Panc1 (cell line): ENCODE measurements around the gene ZBTB9. TPM values are rescaled to one million over a fixed set of nuclear protein-coding genes. Genes with fewer than 3 reads are reported as not detected.

ENCODE experiments used
- ATAC-seq: fragments of 200-7000 bp; cut with Tn5 transposase; 2 replicates; pipeline ENCODE4 v1.9.1; 2020; ENCODE audit warnings: mild to moderate bottlenecking, moderate library complexity
- BruUV-seq: library from RNA; stranded (reverse); fragments of 400-500 nt; replicated peaks from 2 replicates; lab custom pipeline; 2021; lab: Mats Ljungman, UMichigan
- CTCF ChIA-PET: fragments of 300-600 bp; sonication (Branson Sonifier 250); formaldehyde crosslinking; loops from one replicate; lab custom pipeline; 2022; ENCODE audit warnings: antibody characterized with exemption; lab: Charles Lee
- POLR2A ChIA-PET: fragments of 300-600 bp; sonication (Branson Sonifier 250); formaldehyde crosslinking; loops from one replicate; lab custom pipeline; 2022; ENCODE audit warnings: antibody characterized with exemption; lab: Charles Lee
- DNase-seq: peaks from one replicate; pipeline ENCODE4 v3.0.0-alpha.2; 2010; ENCODE audit warnings: low read depth, low spot score
- H3K27ac ChIP-seq: 2 replicates; pipeline ENCODE4 v1.5.1; 2011; ENCODE audit warnings: mild to moderate bottlenecking, low read length, inconsistent platforms
- H3K27me3 ChIP-seq: fragments of 200-500 bp; sonication (Bioruptor generic); 2 replicates; pipeline ENCODE4 v1.6.0; 2014; ENCODE audit warnings: low read length, inconsistent platforms; ENCODE audit not compliant: control insufficient read depth, insufficient read depth
- H3K36me3 ChIP-seq: fragments of 200-500 bp; sonication (Bioruptor generic); 2 replicates; pipeline ENCODE4 v1.5.1; 2014; ENCODE audit warnings: inconsistent platforms, mild to moderate bottlenecking, low read length, moderate library complexity; ENCODE audit not compliant: control insufficient read depth, insufficient read depth
- H3K4me1 ChIP-seq: 2 replicates; pipeline ENCODE4 v1.5.1; 2011; ENCODE audit warnings: inconsistent platforms, mild to moderate bottlenecking, low read length, moderate library complexity; ENCODE audit not compliant: control insufficient read depth, insufficient read depth
- H3K4me3 ChIP-seq, 2 experiments: 2 replicates each; pipeline ENCODE4 v1.5.1; 2011 to 2012; ENCODE audit warnings: low read depth in 2 of 2, low read length in 2 of 2, mild to moderate bottlenecking in 2 of 2, inconsistent platforms in 1 of 2, moderate library complexity in 1 of 2
- H3K9me3 ChIP-seq: fragments of 200-500 bp; sonication (Bioruptor generic); 2 replicates; pipeline ENCODE4 v1.5.1; 2014; ENCODE audit warnings: low read depth, mild to moderate bottlenecking, inconsistent platforms, low read length, moderate library complexity; ENCODE audit not compliant: control insufficient read depth, insufficient read depth
- POLR2AphosphoS5 ChIP-seq: IDR thresholded peaks from 2 replicates; pipeline ENCODE4 v1.6.1; 2012; ENCODE audit warnings: mild to moderate bottlenecking, low read depth, low read length, moderate library complexity
- SIN3A ChIP-seq: IDR thresholded peaks from 2 replicates; pipeline ENCODE4 v1.6.1; 2012; ENCODE audit warnings: low read depth, mild to moderate bottlenecking, low read length, moderate library complexity, borderline replicate concordance; ENCODE audit not compliant: insufficient read depth
- TCF7L2 ChIP-seq: IDR thresholded peaks from 2 replicates; pipeline ENCODE4 v1.6.1; 2011; ENCODE audit warnings: mild to moderate bottlenecking, low read depth, low read length, inconsistent platforms
- in situ Hi-C: cut with HindIII; loops from 2 replicates; pipeline ENCODE4 v1.10.0; 2016; ENCODE audit warnings: low sequenced_read_pairs, low pct_unique_long_range_greater_than_20kb
- intact Hi-C: fragments of 100-400 bp; cut with micrococcal nuclease; formaldehyde crosslinking; loops from one replicate; pipeline ENCODE4 v1.10.0; 2022; ENCODE audit not compliant: unreplicated experiment
- total RNA-seq: library from RNA; stranded (reverse); gene quantifications from one replicate; pipeline ENCODE4 v1.2.1, GENCODE V29; 2021; ENCODE audit not compliant: unreplicated experiment
- TF ChIP-seq, protein P1 (sequence below): fragments of 450-650 bp; IDR thresholded peaks from 2 replicates; pipeline ENCODE4 v1.5.1; 2017; ENCODE audit warnings: mild to moderate bottlenecking
- TF ChIP-seq, protein P2 (sequence below), 2 experiments: IDR thresholded peaks; 2 replicates each; pipeline ENCODE4 v1.6.1; 2011 to 2012; ENCODE audit warnings: low read depth in 2 of 2, control low read depth in 1 of 2, low read length in 1 of 2, mild to moderate bottlenecking in 1 of 2, moderate library complexity in 1 of 2; ENCODE audit not compliant: insufficient read depth in 1 of 2

Gene ZBTB9
- total RNA-seq, 1 experiment from 2014 or later: 17.6 TPM

DNA sequence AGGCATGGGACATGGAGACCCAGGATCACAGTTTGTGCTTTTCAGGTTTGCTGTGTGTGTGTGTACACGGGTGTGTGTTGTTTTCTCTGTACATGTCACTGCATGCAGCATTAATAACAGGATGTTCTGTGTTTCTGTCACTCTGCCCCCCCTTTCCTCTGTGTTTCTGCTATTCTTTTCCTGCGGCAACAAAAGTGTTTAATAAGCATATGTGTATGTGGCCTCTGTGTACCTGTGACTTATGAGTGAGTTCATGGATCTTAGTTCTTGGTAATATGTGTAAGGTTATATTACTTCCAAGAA, 24.7 kb upstream of the ZBTB9 start:
- no peak overlapping the region for H3K4me3 ChIP-seq
- in situ Hi-C loops: no loop called here
- ATAC-seq (no peak), DNase-seq (no peak)
- ChIA-PET POLR2A (no interaction called here), CTCF (no interaction called here)
- H3K27me3 ChIP-seq: no peaks in the 10 kb centered on the region
- BruUV-seq: no TSS peak
- no peak overlapping the region for H3K27ac ChIP-seq
- no peaks in the 10 kb centered on the region for H3K36me3 ChIP-seq
- TF ChIP-seq, protein P1, sequence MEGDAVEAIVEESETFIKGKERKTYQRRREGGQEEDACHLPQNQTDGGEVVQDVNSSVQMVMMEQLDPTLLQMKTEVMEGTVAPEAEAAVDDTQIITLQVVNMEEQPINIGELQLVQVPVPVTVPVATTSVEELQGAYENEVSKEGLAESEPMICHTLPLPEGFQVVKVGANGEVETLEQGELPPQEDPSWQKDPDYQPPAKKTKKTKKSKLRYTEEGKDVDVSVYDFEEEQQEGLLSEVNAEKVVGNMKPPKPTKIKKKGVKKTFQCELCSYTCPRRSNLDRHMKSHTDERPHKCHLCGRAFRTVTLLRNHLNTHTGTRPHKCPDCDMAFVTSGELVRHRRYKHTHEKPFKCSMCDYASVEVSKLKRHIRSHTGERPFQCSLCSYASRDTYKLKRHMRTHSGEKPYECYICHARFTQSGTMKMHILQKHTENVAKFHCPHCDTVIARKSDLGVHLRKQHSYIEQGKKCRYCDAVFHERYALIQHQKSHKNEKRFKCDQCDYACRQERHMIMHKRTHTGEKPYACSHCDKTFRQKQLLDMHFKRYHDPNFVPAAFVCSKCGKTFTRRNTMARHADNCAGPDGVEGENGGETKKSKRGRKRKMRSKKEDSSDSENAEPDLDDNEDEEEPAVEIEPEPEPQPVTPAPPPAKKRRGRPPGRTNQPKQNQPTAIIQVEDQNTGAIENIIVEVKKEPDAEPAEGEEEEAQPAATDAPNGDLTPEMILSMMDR: no peak
- TF ChIP-seq, protein P2, sequence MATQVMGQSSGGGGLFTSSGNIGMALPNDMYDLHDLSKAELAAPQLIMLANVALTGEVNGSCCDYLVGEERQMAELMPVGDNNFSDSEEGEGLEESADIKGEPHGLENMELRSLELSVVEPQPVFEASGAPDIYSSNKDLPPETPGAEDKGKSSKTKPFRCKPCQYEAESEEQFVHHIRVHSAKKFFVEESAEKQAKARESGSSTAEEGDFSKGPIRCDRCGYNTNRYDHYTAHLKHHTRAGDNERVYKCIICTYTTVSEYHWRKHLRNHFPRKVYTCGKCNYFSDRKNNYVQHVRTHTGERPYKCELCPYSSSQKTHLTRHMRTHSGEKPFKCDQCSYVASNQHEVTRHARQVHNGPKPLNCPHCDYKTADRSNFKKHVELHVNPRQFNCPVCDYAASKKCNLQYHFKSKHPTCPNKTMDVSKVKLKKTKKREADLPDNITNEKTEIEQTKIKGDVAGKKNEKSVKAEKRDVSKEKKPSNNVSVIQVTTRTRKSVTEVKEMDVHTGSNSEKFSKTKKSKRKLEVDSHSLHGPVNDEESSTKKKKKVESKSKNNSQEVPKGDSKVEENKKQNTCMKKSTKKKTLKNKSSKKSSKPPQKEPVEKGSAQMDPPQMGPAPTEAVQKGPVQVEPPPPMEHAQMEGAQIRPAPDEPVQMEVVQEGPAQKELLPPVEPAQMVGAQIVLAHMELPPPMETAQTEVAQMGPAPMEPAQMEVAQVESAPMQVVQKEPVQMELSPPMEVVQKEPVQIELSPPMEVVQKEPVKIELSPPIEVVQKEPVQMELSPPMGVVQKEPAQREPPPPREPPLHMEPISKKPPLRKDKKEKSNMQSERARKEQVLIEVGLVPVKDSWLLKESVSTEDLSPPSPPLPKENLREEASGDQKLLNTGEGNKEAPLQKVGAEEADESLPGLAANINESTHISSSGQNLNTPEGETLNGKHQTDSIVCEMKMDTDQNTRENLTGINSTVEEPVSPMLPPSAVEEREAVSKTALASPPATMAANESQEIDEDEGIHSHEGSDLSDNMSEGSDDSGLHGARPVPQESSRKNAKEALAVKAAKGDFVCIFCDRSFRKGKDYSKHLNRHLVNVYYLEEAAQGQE (IDR thresholded peaks at IDR 0.05; ENCODE audit: insufficient read depth in 1 of 2, low read depth in 2 of 2, low read length in 1 of 2): no peak
- TF ChIP-seq SIN3A: no peak
- no peak for TF ChIP-seq POLR2AphosphoS5
- no peak for TF ChIP-seq TCF7L2
- peaks cover 36% of the 10 kb centered on the region for H3K4me1 ChIP-seq
- H3K9me3 ChIP-seq: no peaks in the 10 kb centered on the region
- intact Hi-C loops: no loop called here

DNA sequence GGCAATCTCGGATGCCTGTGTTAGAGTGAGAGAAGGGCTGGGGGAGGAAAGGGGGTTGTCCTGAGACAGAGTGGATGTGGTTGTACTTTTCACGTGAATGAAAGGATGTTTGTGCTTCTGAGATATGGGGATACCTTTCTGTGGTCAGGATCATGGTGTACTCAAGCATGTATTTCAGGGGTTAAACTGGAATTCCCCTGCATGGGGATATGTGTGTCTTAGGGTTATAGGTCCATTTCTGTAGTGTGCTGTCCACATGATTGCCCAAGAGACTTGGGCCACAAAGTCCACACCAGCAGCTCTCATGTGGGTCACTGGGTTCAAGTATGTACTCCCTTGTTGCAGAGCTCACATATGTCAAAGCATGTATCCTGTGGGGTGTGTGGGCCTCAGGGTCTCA, 24.0 kb upstream of the ZBTB9 start:
- in situ Hi-C loops: no loop called here
- ChIA-PET CTCF (no interaction called here), POLR2A (interaction anchor here (0.6 kb wide), 1 partner anchor 117 kb away, joined by 4 read pairs; no protein-coding TSS in a partner anchor)
- TF ChIP-seq, protein P2 (IDR thresholded peaks at IDR 0.05; ENCODE audit: insufficient read depth in 1 of 2, low read depth in 2 of 2, low read length in 1 of 2): no peak
- no peak for TF ChIP-seq TCF7L2
- TF ChIP-seq, protein P1: no peak
- no peak for TF ChIP-seq SIN3A
- no peak for TF ChIP-seq POLR2AphosphoS5
- H3K4me3 ChIP-seq: no peak overlapping the region
- H3K9me3 ChIP-seq: no peaks in the 10 kb centered on the region
- H3K4me1 ChIP-seq: peaks cover 33% of the 10 kb centered on the region
- no peak for DNase-seq
- BruUV-seq: no TSS peak
- no peak overlapping the region for H3K27ac ChIP-seq
- H3K27me3 ChIP-seq: no peaks in the 10 kb centered on the region
- H3K36me3 ChIP-seq: no peaks in the 10 kb centered on the region; the same call in 1 of the 2 replicates
- no peak for ATAC-seq
- intact Hi-C loops: no loop called here
